Stimulated activated CD8-positive, alpha-beta memory T cell treated with anti-CD3 and anti-CD28 coated beads, Interleukin-15, amount 100 ng/mL, for 48 hours (primary cell): ENCODE data around the gene C1orf94.

Experiments used
- DNase-seq, 2 donors: peaks; one replicate each; pipeline ENCODE4 v3.0.0-alpha.2; 2020; ENCODE audit warnings: low read depth in 2 of 2

C1orf94 gene

GRCh38 chr1:34245967-34246366 is 69.3 kb downstream of the C1orf94 start:
- no peak for DNase-seq

DNA sequence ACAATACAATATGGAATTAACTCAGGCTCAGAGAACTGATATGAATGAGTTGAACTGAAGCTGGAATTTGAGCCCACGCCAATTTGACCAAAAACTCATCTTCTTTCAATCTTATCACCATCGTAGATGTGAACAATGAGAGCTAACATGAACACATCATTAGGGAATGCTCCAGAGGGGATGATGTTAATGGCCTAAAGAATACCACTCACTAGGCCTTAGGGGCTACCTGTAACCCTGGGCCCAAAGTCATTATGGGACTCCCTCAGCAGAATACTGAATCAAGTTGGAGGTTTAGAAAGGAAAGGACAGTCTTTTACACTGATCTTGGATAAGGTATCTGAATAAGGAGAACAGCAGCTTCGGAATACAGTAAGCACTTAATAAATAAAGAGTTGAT is 73.6 kb downstream of the C1orf94 start:
- DNase-seq: no peak

- DNase-seq: no peak
Measured at GRCh38 chr1:34262023-34262853, 85.5 kb downstream of the C1orf94 start.

DNA sequence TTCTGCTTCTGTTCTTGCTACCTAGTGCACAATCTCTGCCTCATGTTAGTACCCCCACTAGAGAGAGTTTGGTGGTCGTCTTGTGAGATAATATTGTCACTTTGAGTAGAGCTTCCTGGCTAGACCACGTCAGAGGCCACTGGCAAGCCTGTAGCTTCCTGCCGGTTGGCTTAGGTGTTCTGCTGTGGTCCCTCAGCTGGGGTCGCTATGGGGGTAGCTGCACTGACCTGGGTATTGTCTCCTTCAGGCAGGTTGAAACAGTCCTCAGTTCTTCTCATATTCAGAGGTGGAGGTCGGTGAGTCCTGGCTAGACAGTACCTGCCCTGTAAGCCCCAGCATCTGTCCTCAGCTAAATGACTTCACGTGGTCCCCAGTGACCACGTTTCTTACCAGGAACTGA is 86.2 kb downstream of the C1orf94 start:
- DNase-seq: no peak

- no peak for DNase-seq
Measured at GRCh38 chr1:34263406-34263805, 86.7 kb downstream of the C1orf94 start.

DNA sequence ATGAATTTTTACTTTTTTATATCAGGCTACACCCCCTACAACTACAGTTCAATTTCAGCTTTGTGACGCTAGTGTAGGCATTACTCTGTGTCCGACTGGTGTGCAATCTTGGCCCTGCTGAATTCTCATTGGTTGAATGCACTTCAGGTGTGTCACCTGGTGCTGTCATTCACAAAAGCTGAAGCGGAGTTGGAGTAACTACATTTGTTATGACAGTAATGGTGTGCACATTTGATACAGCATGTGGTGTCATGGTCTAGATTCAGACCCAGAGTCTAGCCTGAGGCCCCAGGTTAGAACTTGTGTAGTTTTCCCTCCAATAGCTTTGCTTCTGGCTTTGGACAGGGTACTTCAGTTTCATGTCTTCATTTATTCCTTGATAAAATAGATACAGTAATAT is 88.7 kb downstream of the C1orf94 start:
- no peak for DNase-seq

GRCh38 chr1:34266127-34266951 is 89.6 kb downstream of the C1orf94 start:
- DNase-seq: no peak

DNA sequence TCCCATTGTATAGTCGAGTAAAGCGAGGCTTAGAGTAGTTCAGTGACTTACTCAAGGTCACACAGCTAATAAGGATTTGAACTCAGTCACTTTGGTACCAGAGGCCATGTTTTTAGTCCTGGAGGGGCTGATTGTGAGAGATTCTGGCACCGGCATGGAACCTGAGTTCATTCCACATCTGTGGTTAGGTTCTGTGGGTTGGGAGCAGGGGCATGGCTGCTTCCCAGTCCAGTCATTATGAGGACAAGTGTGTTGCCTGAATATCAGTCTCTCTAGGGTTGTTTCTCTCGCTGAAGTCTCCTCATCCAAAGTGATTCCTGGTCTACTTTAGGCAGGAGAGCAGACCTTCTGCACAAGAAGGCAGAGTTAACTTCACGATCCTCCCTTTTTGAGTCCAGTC is 90.6 kb downstream of the C1orf94 start:
- no peak for DNase-seq

GRCh38 chr1:34268311-34268954 is 91.7 kb downstream of the C1orf94 start:
- no peak for DNase-seq
